Measurements from ENCODE around the gene RAB25. TPM values are rescaled to one million over a fixed set of nuclear protein-coding genes. Genes with fewer than 3 reads are reported as not detected.

Gene RAB25
- total RNA-seq, 1 donor from 2014 or later = not detected

- H3K4me3 Mint-ChIP-seq (ENCODE audit: unreplicated experiment) = peak overlapping the region; percentile 90
- H3K36me3 Mint-ChIP-seq (ENCODE audit: low read depth) = peaks cover 2% of the 10 kb centered on the region
- peaks cover 32% of the 10 kb centered on the region for H3K4me1 Mint-ChIP-seq (ENCODE audit: low read depth)
- no peak for DNase-seq (ENCODE audit: low spot score)
- H3K9me3 Mint-ChIP-seq (ENCODE audit: low read depth) = no peaks in the 10 kb centered on the region
- H3K27me3 Mint-ChIP-seq (ENCODE audit: low read depth) = no peaks in the 10 kb centered on the region
- TF ChIP-seq CTCF (IDR thresholded peaks at IDR 0.05) = no peak
- peak overlapping the region; percentile 86 for H3K27ac Mint-ChIP-seq (ENCODE audit: unreplicated experiment)
Observed at GRCh38 chr1:156055281-156056048, 5.5 kb upstream of the RAB25 start.

GRCh38 chr1:156056326-156056849 lies 4.6 kb upstream of the RAB25 start:
- Mint-ChIP-seq H3K36me3 (ENCODE audit: low read depth) (peaks cover 2% of the 10 kb centered on the region), H3K27ac (ENCODE audit: unreplicated experiment) (no peak overlapping the region), H3K27me3 (ENCODE audit: low read depth) (no peaks in the 10 kb centered on the region), H3K4me3 (ENCODE audit: unreplicated experiment) (no peak overlapping the region), H3K9me3 (ENCODE audit: low read depth) (no peaks in the 10 kb centered on the region), H3K4me1 (ENCODE audit: low read depth) (peaks cover 26% of the 10 kb centered on the region)
- no peak for DNase-seq (ENCODE audit: low spot score)
- TF ChIP-seq CTCF (IDR thresholded peaks at IDR 0.05) = no peak

DNA sequence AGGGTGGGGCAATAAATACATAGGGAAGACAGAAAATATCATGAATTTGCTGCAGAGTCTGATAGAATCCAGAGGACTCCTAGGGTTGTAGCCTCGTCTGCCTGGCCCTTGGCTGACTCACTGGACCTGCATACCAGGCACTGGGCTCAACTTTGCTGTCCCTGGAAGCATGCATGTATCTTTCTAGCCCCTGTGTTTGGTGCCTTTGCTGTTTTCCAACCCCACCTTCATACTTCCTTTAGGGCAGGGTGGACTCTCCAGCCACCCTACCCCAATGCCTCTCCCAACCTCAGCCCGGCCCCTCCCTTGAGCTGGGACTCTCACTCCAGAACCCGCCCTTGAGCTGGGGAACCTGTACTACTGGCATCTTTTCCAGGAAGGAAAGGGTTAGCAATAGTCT lies 1.2 kb downstream of the RAB25 start:
- H3K27ac Mint-ChIP-seq (ENCODE audit: unreplicated experiment) = no peak overlapping the region
- H3K4me3 Mint-ChIP-seq (ENCODE audit: unreplicated experiment) = no peak overlapping the region
- no peak for TF ChIP-seq CTCF (IDR thresholded peaks at IDR 0.05)
- no peaks in the 10 kb centered on the region for H3K4me1 Mint-ChIP-seq (ENCODE audit: low read depth)
- H3K9me3 Mint-ChIP-seq (ENCODE audit: low read depth) = no peaks in the 10 kb centered on the region
- no peaks in the 10 kb centered on the region for H3K36me3 Mint-ChIP-seq (ENCODE audit: low read depth)
- H3K27me3 Mint-ChIP-seq (ENCODE audit: low read depth) = no peaks in the 10 kb centered on the region
- no peak for DNase-seq (ENCODE audit: low spot score)

- H3K9me3 Mint-ChIP-seq (ENCODE audit: low read depth) = no peaks in the 10 kb centered on the region
- no peak overlapping the region for H3K27ac Mint-ChIP-seq (ENCODE audit: unreplicated experiment)
- H3K36me3 Mint-ChIP-seq (ENCODE audit: low read depth) = no peaks in the 10 kb centered on the region
- TF ChIP-seq CTCF (IDR thresholded peaks at IDR 0.05) = no peak
- H3K27me3 Mint-ChIP-seq (ENCODE audit: low read depth) = no peaks in the 10 kb centered on the region
- DNase-seq (ENCODE audit: low spot score) = no peak
- no peak overlapping the region for H3K4me3 Mint-ChIP-seq (ENCODE audit: unreplicated experiment)
- no peaks in the 10 kb centered on the region for H3K4me1 Mint-ChIP-seq (ENCODE audit: low read depth)
Observed at GRCh38 chr1:156063997-156064285, 3.0 kb downstream of the RAB25 start.

- Mint-ChIP-seq H3K36me3 (ENCODE audit: low read depth) (no peaks in the 10 kb centered on the region), H3K4me1 (ENCODE audit: low read depth) (no peaks in the 10 kb centered on the region), H3K27ac (ENCODE audit: unreplicated experiment) (no peak overlapping the region), H3K9me3 (ENCODE audit: low read depth) (no peaks in the 10 kb centered on the region), H3K27me3 (ENCODE audit: low read depth) (no peaks in the 10 kb centered on the region), H3K4me3 (ENCODE audit: unreplicated experiment) (no peak overlapping the region)
- no peak for TF ChIP-seq CTCF (IDR thresholded peaks at IDR 0.05)
- no peak for DNase-seq (ENCODE audit: low spot score)
Observed at GRCh38 chr1:156064615-156065014, 3.7 kb downstream of the RAB25 start.
